GM21526 (cell line): ENCODE data around the gene PPP2R5C.

ENCODE experiments used
- ATAC-seq: cut with Tn5 transposase; IDR thresholded peaks from one replicate; pipeline ENCODE4 v1.9.1; 2021; ENCODE audit warnings: moderate library complexity; ENCODE audit not compliant: unreplicated experiment, low FRiP score

The PPP2R5C gene

DNA sequence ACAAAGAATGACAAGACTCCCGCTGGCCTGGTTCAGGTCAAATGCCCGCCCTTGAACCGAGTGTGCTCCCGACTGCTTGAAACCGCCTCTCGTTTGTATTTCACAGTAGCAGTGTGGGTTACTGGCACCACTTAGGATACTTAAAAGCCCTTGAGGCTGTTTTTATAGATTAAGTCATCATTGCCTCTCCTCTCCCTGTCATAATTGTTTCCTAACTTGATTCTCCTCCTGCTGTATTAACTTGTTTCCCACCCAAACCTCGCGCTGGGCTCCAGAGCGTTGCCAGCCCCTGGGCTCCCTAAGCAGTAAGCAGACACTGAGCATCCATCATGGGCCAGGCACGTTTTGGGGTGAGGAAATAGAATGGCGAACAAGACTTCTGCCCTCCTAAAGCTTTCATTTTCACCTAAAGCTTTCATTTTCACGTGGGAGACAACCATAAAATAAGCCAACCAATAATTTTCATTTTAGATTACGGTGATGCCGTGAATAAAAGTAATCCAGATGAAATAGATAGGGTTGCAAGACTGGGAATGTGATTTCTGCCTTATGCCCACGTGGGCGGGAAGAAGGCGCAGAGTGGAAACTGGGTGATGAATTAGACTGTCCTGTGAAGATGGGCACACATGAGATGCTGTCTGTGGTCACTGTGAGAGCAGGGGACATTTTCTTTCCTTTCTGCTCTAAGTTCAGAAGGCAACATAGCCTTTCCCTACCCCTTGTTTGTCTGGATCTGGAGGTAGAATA lies 97.5 kb downstream of the PPP2R5C start:
- ATAC-seq: no peak

DNA sequence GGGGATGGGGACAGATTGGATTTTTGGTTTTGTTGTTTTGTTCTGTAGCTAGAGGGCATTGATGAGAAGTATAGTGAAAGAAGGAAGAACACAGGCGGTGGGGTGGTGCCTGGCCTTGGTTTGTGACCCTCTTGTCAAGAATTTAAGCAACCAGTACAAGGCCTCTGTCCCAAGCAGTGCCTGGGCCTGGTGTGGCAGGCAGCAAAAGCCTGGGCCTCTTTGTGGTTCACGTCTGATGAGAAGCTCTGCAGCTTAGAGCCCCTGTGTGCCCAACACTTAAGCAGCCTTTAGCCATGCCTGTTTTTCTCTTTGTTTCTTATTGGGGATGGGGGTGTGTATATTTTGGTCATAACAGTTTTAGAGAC lies 98.0 kb downstream of the PPP2R5C start:
- no peak for ATAC-seq

DNA sequence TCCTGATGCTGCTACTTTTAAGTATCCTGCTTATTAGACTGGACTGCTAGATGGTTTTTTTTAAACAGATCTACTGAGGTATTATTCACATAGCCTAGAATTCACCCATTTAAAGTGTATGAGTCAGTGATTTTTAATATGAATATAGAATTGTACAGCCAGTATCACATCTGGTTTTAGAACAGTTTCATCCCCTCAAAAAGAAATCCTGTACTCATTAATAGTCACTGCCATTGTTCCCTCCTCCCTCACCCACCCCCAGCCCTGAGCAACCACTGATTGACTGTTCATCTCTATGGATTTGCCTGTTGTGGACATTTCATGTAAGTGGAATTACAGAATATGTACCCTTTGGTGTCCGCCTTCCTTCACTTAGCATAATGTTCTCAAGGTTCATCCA lies 98.4 kb downstream of the PPP2R5C start:
- no peak for ATAC-seq

DNA sequence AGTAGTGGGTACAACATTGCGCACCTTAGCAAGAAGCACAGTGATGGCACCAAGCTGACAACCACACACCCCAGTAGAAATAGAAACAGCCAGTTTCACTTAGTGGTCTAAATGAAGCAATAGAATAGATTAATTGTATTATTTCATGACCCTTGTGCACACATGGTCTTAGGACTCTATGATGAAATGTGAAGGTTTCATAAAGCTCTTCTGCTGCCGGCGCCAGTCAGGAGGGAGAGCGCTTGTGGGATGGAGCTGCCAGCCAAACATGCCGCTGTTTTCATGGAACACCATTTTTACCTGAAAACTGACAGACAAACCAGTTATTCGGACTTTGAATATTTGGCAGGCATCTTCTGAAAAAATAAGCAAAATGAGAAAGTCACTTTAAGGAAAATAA lies 100.0 kb downstream of the PPP2R5C start:
- no peak for ATAC-seq

DNA sequence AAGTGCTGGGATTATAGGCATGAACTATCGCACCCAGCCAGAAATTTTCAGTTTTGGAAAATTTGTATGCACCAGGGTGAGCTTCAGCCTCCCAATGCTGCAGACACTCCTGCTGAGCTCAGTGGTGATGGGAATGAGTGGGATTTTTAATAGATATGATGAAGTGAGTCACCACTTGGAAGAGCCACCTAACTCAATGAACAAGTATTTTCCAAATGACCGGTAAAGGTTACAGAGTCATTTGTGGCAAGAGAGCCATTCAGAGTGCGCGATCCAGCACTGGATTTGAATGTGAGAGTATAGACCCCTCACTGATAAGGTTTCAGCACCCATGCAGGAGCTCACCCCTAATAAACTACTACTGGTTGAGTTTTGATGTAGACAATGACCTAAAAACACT lies 100.7 kb downstream of the PPP2R5C start:
- no peak for ATAC-seq

DNA sequence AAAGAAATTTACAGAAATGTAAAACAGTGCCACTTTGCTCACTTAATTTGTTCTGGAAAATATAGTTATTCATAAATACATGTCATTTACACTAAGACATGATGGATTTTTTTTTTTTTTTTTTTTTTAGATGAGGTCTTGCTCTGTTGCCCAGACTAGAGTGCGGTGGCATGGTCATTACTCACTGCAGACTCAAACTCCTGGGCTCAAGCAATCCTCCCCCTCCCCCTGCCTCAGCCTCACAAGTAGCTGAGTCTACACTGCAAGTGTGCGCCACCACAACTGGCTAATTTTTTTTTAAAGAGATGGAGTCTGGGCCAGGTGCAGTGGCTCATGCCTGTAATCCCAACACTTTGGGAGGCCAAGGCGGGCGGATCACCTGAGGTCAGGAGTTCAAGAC lies 101.2 kb downstream of the PPP2R5C start:
- ATAC-seq: no peak

DNA sequence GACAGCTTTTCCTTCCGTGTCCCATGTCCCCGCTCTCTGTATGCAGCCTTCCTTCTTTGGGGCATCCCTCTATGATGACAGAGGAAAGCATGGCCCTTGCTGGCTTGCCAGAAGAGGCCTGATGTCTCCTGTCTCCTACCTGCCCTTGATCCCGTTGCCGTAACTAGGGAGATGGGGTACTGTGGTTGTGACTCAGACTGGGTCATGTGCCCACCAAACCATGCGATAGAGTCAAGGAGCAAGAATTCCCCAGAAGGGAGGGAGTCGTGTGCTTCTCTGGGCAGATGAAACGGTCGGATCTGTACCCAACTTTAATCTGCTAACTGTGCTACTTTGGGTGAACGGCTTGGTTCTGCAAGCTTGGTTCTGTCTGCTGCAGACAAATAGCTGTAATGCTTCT lies 103.8 kb downstream of the PPP2R5C start:
- ATAC-seq: no peak

DNA sequence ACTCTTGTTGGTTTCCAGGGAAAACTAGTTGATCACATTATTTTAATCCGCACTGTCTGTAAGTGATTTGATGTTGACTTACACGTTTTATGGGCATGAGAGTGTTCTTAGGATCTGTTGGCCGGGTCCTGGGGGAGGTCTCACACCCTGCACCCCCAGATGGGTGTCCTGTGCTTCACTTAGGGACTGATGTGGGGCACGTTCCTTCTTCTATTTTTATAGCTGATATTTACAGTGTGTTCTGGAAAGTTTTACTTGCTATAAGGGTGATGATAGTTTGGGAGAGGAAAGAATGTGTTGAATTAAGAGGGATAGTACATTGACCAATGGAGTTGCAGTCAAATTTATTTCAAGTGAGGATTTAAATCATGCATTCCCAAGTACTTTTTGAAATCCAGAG lies 106.3 kb downstream of the PPP2R5C start:
- no peak for ATAC-seq

DNA sequence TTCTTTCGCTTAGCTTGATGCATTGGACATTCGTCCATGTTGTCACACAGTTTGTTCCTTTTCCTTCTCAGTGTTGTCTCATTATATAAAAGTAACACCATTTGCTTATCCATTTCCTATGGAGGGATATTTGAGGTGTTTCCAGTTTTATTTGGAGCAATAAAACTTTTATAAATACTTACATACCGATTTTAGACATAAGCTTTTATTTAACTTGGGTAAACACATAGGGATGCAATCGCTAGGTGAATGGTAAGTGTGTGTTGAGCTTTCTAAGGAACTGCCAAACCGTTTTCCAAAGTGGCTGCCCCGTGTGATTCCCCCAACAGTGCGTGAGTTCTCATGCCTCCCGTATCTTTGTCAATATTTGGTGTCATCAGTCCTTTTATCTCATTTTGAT lies 107.7 kb downstream of the PPP2R5C start:
- no peak for ATAC-seq

DNA sequence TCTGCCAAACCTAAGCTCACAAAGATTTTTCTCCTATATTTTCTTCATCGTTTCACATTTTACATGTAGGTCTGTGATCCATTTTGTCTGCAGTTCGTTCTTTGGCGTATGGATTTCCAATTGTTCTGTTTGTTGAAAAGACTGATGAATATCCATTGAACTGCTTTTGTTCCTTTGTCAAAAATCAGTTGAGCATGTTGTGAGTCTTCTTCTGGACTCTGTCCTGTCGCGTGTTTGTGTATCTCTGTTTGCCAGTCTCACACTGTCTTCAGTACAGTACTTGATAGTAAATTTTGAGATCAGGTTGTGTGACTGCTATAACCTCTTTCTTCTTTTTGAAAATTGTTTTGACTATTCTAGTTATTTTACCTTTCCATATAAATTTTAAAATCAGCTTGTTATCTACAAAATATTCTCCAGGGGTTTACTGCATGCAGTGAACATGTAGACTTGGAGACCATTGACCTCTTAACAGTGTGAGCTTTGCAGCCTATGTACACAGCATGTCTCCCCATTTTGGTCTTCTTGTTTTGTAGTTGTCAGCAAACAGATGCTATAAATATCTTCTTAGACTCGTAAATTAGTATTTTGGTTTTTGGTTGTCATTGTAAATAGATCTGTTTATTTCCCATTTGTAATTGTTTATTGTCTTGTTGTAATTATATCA lies 108.9 kb downstream of the PPP2R5C start:
- ATAC-seq: no peak

DNA sequence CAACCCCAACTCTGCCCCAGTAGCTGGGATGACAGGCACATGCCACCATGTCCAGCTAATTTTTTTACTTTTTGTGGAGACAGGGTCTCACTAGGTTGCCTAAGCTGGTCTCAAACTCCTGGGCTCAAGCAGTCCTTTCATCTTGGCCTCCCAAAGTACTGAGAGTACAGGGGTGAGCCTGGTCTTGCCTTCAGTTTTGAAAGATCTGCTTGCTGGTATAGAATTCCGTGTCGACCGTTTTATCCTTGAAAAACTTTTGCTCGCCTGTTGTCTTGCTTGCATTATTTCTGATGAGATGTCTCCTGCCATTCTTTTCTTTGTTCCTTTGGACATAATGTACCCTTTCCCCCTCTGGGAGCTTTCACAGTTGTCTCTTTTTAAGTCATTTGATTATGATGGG lies 110.8 kb downstream of the PPP2R5C start:
- no peak for ATAC-seq

DNA sequence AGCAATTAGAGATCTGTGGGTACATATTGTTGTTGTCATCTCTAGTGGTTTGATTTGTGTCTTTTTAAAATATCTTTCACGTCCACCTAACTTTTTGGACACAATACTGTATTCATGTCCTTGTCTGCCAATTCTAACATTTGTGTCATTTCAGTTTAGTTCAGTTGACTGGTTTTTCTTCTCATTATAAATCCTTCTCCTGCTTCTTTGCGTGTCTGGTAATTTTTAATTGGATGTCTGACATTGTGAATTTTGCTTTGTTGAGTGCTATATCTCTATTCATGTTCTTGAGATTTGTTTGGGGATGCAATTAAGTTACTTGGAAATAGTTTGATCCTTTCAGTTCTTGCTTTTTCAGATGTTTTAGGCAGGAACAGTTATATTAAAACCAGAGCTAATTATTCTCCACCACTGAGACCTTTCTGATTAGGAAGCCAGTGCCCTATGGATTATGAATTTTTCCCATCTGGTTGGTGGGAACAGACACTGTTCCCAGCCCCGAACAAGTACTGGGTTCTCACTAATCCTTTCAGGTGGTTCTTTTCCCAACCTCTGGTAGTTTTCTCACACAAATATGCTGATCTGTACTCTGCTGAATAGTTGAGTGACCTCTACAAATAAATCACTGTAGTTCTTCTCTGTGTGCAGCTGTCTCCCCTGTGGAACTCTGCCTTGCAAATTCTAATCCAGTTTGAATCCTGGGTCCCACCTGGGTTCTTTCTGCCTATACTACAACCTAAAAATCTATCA lies 111.7 kb downstream of the PPP2R5C start:
- ATAC-seq: no peak

DNA sequence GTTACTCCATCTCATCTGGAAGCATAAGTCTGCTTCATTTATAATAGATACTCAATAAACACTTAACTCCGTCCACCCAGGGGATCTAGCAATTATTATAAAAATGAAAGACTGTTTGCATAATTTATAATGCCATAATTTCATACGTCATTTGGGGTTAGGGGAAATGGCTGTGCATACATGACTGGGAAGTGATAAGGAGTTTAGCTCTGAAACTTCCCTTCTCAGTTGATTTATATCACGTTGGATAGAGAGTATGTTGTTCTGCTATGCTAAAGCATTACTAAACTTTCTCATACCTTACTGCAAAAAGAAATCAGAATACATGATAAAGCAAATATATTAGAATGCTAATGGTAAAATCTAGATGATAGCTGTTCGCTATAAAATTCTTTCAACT lies 112.5 kb downstream of the PPP2R5C start:
- no peak for ATAC-seq

DNA sequence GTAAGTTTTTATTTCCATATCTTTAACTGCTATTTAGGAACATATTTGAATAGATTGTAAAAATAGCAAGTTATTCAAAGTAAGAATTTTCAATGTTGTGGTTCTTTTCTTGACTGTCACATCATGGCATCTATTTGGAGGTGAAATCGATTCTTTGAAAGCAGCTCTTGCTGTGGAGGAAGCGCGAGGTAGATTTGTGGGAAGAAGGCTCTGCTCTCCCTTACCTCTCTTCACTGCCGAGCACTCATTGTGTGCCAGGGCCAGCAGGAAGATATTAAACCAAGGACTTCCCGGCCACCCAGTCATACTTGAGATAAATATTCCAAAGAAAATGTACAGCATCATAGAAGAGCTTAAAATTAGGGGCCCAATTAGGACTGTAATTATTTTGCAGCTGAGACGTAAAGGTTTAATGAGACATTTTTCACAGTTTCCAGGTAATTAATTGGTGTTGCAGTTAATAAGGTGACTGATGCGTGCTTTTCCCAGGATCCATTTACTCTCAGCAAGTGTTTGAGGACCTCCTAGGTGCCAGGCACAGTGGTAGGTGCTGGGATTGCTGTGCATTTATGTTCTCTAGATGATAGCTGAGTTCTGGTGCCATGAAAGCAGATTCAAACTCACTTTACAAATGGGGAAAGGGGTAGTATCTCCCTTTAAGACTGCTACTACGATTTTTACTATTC lies 113.7 kb downstream of the PPP2R5C start:
- no peak for ATAC-seq

DNA sequence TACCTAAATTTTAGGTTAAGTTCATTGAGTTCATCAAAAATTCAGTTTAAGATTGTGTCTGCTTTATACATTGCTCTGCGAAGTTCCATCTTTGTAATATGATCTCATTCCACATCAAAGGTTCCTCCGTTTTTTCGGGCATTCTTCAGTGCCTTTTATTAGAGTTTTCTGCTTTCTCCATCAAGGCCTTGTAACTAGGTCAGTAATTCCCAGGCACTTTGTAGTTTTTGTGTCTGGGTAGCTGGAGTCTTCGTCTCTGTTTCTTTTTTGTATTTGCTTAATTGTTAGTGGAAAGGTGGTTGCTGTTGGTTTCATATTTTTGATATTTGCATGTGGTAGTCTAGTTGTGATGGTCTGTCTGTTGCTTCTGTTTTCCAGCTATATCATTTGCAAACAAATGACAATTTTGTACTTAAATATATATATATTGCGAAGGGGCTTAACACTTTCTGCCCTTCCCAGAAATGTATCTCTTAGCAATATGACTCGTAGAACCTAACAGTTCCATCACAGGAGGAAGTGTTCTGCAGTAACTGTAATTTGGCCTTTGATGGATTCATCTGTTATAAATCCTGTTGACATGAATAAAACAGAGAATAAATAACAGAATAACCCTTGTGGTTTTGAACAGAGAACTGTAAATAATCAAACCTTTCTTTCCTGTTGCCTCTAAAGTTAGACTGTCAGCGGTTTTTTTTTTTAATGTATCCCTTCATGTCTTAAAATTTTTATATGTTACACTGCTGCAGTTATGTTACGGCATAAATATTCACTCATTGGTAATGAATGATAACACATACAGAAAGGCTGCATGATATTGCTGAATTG lies 114.4 kb downstream of the PPP2R5C start:
- ATAC-seq: peak; percentile 34

DNA sequence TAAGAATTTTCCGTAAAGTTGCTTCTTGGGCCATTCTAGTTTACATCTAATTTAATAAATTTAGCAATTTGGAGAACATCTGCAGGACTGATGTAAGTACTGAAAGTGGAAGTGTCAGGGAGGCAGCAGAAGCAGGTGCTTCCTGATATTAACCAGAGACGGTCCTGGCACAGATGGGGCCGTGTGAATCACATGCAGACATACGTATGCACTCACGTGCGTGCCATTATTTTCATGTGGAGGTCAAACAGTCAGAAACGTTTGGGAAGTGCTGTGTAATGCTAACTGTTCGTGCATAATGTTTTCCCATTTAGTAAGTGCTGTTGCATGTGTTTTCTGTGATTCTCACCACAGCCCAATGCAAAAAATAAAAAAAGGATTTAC lies 115.0 kb downstream of the PPP2R5C start:
- peak; percentile 86 for ATAC-seq

DNA sequence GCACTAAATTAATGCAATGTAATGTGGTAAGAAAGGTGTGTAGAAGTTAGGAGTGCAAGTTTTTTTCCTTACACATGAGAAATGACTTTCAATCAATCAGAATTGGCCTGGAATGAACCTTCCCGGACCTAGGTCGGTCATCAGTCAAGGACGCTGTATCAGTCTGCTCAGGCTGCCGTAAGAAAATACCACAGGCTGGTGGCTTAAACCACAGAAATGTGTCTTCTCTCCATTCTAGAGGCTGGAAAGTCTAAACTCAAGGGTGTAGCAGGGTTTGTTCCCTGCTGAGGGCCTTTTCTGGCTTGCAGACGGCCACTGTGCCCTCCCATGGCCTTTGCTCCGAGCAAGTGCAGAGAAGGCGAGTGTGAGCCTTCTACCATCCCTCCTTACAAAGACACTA lies 116.3 kb downstream of the PPP2R5C start:
- no peak for ATAC-seq

DNA sequence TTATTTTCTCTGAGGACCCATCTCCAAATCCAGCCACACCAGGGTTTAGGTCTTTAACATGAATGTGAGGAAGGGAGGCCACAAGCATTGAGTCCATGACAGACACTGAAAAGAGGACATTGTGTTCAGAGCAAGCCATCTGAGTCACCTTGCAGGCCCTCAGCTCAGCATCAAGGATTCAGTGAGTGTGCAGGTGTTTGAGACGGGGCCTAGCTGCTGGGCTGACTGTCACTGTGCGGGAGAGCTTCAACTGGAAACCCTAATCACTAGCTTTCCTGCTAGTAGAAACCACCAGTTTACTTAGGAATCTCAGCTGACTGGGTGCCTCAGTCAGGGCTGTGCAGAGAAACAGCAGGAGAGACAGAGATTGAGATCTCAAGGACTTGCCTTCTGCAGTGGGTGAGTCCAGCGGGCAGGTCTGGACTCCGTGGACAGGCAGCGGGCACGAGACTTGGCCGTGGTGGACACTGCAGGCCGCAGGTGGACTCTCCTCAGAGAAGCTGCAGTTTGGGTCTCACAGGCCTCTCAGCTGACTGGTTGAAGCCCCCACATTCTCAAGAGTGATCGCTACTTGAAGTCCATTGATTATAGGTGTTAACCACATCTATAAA lies 116.8 kb downstream of the PPP2R5C start:
- no peak for ATAC-seq

DNA sequence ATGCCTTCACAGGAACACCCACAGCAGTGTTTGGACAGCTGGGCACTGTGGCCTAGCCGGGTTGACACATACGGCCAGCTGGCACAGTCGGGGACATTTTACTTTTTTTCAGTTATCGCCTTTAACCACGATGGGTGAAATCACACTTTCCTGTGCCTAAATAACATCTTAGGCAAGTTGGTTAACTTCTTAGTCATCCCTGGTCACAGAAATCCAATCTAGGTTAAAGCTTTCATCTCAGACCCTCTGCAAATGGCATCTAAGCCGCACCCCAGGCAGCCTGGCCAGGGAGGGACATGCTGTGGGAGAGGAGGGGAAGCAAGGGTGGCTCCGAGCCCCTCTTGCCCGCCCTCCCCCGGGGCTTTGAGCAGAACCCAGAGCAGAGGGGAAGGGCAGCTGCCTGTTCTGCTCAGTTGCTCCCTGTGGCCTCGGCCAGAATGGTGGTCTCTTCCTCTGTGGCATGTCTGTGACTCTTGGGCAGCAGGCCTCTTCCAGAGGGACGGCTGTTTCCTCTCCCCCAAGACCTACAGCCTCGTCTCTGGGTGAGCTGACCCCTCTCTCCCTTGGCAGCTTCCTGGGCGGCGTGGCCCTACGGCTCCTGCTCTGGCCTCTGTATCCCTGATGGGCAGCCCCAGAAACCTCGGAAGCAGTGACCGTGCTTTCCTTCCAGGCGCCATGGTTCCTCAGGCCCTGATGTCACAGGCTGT lies 117.5 kb downstream of the PPP2R5C start:
- no peak for ATAC-seq
